Astrocyte (in vitro differentiated cells and primary cell): ENCODE measurements around the gene AZU1.

Experiments used
- EZH2 ChIP-seq: IDR thresholded peaks from 2 replicates; pipeline ENCODE4 v1.6.1; 2012; ENCODE audit warnings: mild to moderate bottlenecking, low read length, inconsistent platforms; ENCODE audit not compliant: insufficient read depth
- TF ChIP-seq, protein P1 (sequence below): IDR thresholded peaks from 2 replicates; pipeline ENCODE4 v1.5.1; 2011; ENCODE audit warnings: low read depth, mild to moderate bottlenecking, inconsistent platforms, low read length, moderate library complexity; ENCODE audit not compliant: insufficient read depth

DNA sequence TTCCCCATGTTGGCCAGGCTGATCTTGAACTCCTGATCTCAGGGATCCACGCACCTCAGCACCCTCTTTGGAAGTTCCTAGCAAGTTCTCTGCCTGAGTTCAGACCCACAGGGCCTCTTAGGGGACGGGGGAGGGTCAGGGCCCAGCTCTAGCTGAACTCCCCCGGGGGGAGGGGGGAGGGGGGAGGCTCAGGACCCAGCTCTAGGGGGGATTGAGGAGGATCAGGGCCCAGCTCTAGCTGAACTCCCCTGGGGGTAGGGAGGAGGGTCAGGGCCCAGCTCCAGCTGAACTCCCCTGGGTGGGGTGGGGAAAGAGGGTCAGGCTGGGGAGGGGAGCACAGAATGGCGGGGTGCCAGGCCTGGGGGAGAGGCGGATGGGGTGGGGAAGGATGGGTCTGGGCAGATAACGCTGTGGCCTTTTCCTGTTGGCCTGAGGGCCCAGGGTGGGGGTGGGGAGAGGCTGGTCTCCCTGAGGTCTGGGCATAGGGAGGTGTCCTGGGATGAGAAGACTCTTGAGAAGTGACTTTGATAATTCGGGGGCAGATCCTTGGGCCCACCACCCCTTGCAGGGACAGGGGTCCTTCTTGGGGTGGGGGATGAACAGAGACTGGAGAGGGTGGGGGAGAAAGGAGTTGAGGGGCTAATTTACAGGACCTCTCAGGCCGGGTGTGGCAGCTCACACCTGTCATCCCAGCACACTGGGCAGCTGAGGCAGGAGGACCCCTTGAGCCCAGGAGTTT, 35.9 kb upstream of the AZU1 start:
- TF ChIP-seq, protein P1, sequence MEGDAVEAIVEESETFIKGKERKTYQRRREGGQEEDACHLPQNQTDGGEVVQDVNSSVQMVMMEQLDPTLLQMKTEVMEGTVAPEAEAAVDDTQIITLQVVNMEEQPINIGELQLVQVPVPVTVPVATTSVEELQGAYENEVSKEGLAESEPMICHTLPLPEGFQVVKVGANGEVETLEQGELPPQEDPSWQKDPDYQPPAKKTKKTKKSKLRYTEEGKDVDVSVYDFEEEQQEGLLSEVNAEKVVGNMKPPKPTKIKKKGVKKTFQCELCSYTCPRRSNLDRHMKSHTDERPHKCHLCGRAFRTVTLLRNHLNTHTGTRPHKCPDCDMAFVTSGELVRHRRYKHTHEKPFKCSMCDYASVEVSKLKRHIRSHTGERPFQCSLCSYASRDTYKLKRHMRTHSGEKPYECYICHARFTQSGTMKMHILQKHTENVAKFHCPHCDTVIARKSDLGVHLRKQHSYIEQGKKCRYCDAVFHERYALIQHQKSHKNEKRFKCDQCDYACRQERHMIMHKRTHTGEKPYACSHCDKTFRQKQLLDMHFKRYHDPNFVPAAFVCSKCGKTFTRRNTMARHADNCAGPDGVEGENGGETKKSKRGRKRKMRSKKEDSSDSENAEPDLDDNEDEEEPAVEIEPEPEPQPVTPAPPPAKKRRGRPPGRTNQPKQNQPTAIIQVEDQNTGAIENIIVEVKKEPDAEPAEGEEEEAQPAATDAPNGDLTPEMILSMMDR, result no peak
- TF ChIP-seq EZH2, result no peak
